Measurements from ENCODE around the gene MPV17L2. TPM values are rescaled to one million over a fixed set of nuclear protein-coding genes. Genes with fewer than 3 reads are reported as not detected.

The MPV17L2 gene
- total and polyA plus RNA-seq, 10 of the 15 experiments (the other 5 are each of a cell fraction or from before 2014, with no cell fraction given): 5.1 to 57.2 (median 22.9) TPM

- TF ChIP-seq CHD1 (IDR thresholded peaks at IDR 0.05; ENCODE audit: low read depth, low read length) (peak; percentile 92; the same call in 1 of the 2 replicates), SUZ12 (IDR thresholded peaks at IDR 0.05; ENCODE audit: unreplicated experiment) (no peak), ZNF207 (IDR thresholded peaks at IDR 0.05; ENCODE audit: borderline replicate concordance) (no peak), EP300 (IDR thresholded peaks at IDR 0.05; ENCODE audit: borderline replicate concordance in 1 of 2, control insufficient read depth in 1 of 2, low read depth in 2 of 2, low read length in 2 of 2) (no peak), ETV6 (conservative IDR thresholded peaks at IDR 0.05 in 1 of 2, IDR thresholded peaks at IDR 0.05 in 1 of 2; ENCODE audit: borderline replicate concordance in 1 of 2, low read depth in 1 of 2) (no peak), CHD4 (IDR thresholded peaks at IDR 0.05) (no peak), ZNF687 (IDR thresholded peaks at IDR 0.05) (no peak), SPI1 (IDR thresholded peaks at IDR 0.05; ENCODE audit: borderline replicate concordance, insufficient read depth, low read depth, low read length) (no peak), SIN3A (IDR thresholded peaks at IDR 0.05; ENCODE audit: low read depth, low read length) (no peak), KLF5 (IDR thresholded peaks at IDR 0.05; ENCODE audit: partially characterized antibody) (peak; percentile 95), IRF5 (IDR thresholded peaks at IDR 0.05; ENCODE audit: borderline replicate concordance) (no peak), TCF3 (IDR thresholded peaks at IDR 0.05; ENCODE audit: borderline replicate concordance, insufficient read depth, low read depth, low read length) (no peak), ZNF384 (IDR thresholded peaks at IDR 0.05; ENCODE audit: borderline replicate concordance, low read depth, low read length) (no peak), ZNF274 (IDR thresholded peaks at IDR 0.05; ENCODE audit: insufficient read depth, insufficient read length) (no peak), MEF2A (IDR thresholded peaks at IDR 0.05; ENCODE audit: insufficient read depth, low read depth, low read length) (no peak), BCLAF1 (IDR thresholded peaks at IDR 0.05) (peak; percentile 80), RELA (IDR thresholded peaks at IDR 0.05; ENCODE audit: borderline replicate concordance, partially characterized antibody) (no peak), CBFB (IDR thresholded peaks at IDR 0.05; ENCODE audit: low read depth) (no peak; the same call in 1 of the 2 replicates), PAX5 (IDR thresholded peaks at IDR 0.05; ENCODE audit: borderline replicate concordance, low read depth, low read length) (no peak), JUNB (IDR thresholded peaks at IDR 0.05) (no peak)
Observed at GRCh38 chr19:18204394-18205199, 11.6 kb downstream of the MPV17L2 start (continued).

All from GM12878 (cell line).